ENCODE data around the gene AP1G2. TPM values are rescaled to one million over a fixed set of nuclear protein-coding genes. Genes with fewer than 3 reads are reported as not detected.
"Not testable (repeated sequence)": the region's sequence is repeated elsewhere in the genome, so short reads cannot be mapped to it uniquely, and the experiment has no call there.

The AP1G2 gene
- total RNA-seq, 2 experiments from 2014 or later: 162 to 166 TPM

- Mint-ChIP-seq H3K36me3 (ENCODE audit: low read depth) (no peaks in the 10 kb centered on the region), H3K27ac (no peak overlapping the region), H3K27me3 (no peaks in the 10 kb centered on the region), H3K9me3 (ENCODE audit: low read depth) (no peaks in the 10 kb centered on the region), H3K4me3 (no peak overlapping the region), H3K4me1 (no peaks in the 10 kb centered on the region)
- POLR2A ChIA-PET: no interaction called here
- intact Hi-C loops (cut with DNase I, micrococcal nuclease): no loop called here
- CTCF ChIA-PET: interaction anchor here (0.5 to 1.1 kb wide), 2 partner anchors 17 to 203 kb away, joined by 3 to 4 read pairs; no protein-coding TSS in a partner anchor
- no peak for ATAC-seq
- no peak for DNase-seq
Measured at GRCh38 chr14:23544511-23545447, 22.8 kb downstream of the AP1G2 start.

DNA sequence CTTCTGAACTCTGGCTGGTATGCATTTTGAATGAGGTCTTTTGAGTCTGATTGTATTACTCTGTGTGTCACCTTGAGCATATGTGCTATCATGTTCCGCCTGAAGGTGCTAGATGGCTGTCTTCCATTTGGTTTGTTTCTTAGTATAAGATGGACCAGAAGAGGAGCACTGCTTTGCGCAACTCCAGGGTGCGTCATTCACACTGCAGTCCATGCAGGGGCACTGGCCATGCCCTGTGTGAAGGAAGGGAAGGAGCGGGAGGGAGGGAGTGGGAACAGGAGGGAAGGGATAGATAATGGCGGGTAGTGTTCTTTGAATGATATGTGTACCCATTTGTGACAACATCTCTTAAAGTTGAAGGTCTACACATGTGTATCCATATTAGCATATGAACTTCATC, 24.2 kb downstream of the AP1G2 start:
- ChIA-PET POLR2A (no interaction called here), CTCF (interaction anchor here (0.8 to 1.3 kb wide), 4 partner anchors 17 to 49 kb away, joined by 3 to 4 read pairs (median 4); partner anchors contain the start of gene AP1G2)
- intact Hi-C loops (cut with DNase I, micrococcal nuclease): no loop called here
- H3K36me3 Mint-ChIP-seq (ENCODE audit: low read depth): no peaks in the 10 kb centered on the region
- H3K27me3 Mint-ChIP-seq: no peaks in the 10 kb centered on the region
- no peaks in the 10 kb centered on the region for H3K9me3 Mint-ChIP-seq (ENCODE audit: low read depth)
- no peak overlapping the region for H3K4me3 Mint-ChIP-seq
- no peak for DNase-seq
- H3K27ac Mint-ChIP-seq: no peak overlapping the region
- H3K4me1 Mint-ChIP-seq: no peaks in the 10 kb centered on the region
- ATAC-seq: no peak

DNA sequence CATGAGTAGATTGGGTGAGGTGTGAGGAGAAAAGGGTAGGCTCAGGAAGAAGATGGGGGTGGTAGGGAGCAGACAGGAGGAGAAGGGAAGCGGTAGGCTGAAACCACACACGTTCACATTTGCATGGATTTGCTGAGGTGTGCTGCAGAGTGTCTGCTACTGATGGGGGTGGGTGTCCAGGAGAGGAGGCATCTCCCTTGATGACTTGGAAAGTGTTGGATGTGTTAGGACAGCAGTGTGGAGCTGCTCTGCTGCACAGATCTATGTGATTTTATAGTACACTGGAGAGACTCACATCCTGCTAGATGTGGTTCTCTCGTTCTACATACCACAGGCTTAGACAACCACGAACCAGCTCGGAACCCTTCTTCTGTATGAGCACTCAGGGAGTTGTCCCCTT, 25.3 kb downstream of the AP1G2 start:
- CTCF ChIA-PET: interaction anchor here (1.0 to 3.8 kb wide), 7 partner anchors 10 to 64 kb away, joined by 3 to 25 read pairs (median 5); partner anchors contain the start of genes AP1G2 and ZFHX2
- ATAC-seq: no peak
- Mint-ChIP-seq H3K4me3 (no peak overlapping the region), H3K27ac (no peak overlapping the region), H3K36me3 (ENCODE audit: low read depth) (no peaks in the 10 kb centered on the region), H3K4me1 (no peaks in the 10 kb centered on the region), H3K9me3 (ENCODE audit: low read depth) (no peaks in the 10 kb centered on the region), H3K27me3 (no peaks in the 10 kb centered on the region)
- POLR2A ChIA-PET: interaction anchor here (0.6 to 0.7 kb wide), 2 partner anchors 59 to 555 kb away, joined by 3 to 8 read pairs; no protein-coding TSS in a partner anchor
- intact Hi-C loops (cut with DNase I, micrococcal nuclease): no loop called here
- DNase-seq: no peak

GRCh38 chr14:23540141-23540469, 27.5 kb downstream of the AP1G2 start:
- CTCF ChIA-PET: interaction anchor here (1.0 to 3.8 kb wide), 10 partner anchors 9 to 66 kb away, joined by 3 to 25 read pairs (median 4); no protein-coding TSS in a partner anchor
- POLR2A ChIA-PET: no interaction called here
- no peaks in the 10 kb centered on the region for H3K27me3 Mint-ChIP-seq
- H3K9me3 Mint-ChIP-seq (ENCODE audit: low read depth): no peaks in the 10 kb centered on the region
- no peak for ATAC-seq
- no peaks in the 10 kb centered on the region for H3K4me1 Mint-ChIP-seq
- no peak overlapping the region for H3K4me3 Mint-ChIP-seq
- no peak for DNase-seq
- no peak overlapping the region for H3K27ac Mint-ChIP-seq
- H3K36me3 Mint-ChIP-seq (ENCODE audit: low read depth): no peaks in the 10 kb centered on the region
- intact Hi-C loops (cut with DNase I, micrococcal nuclease): no loop called here

DNA sequence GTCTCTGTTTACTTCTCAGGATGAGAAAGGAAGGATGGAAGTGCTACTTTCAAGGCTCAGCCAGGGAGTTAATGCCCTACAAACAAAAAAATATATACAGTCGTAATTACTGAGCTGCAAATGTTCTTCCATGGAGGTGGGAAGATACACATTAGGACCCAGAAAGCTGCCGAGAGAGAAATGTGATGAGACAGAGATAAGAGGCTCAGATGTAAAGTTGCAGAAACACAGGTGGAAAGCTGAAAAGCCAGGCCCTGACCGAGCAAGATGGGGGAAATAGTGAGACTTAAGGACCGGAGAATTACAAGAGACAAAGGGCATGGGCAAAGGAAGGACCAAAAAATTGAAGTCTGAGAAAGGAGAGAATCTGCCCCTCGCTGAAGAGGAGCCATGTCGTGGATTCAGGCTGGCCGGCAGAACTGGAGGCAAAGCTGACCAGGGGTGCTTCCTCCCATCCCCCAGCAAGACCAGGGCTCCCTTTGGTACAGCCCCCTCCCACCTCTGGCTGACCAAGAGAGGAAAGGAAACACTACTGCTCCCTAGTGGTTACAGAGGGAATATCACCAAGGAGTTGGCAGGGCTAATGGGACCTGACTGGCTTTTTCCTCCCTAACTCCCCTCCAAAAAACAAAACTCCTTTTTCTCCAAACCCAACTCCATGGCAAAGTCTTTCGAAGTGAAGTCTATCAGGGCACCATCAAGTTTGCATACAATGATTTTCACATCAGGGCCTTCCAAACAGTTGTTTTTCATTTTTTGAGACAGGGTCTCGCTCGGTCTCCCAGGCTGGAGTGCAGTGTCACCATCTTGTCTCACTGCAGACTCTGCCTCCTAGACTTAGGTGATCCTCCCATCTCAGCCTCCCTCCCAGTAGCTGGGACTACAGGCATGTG, 28.1 kb downstream of the AP1G2 start:
- ATAC-seq (peak; percentile 81), DNase-seq (peak; percentile 35)
- no peaks in the 10 kb centered on the region for H3K9me3 Mint-ChIP-seq (ENCODE audit: low read depth)
- CTCF ChIA-PET: interaction anchor here (0.6 to 3.8 kb wide), 20 partner anchors 9 to 622 kb away, joined by 3 to 25 read pairs (median 4); partner anchors contain the start of genes IRF9 and ZFHX2
- no peaks in the 10 kb centered on the region for H3K27me3 Mint-ChIP-seq
- POLR2A ChIA-PET: no interaction called here
- H3K27ac Mint-ChIP-seq: no peak overlapping the region
- no peaks in the 10 kb centered on the region for H3K4me1 Mint-ChIP-seq
- no peak overlapping the region for H3K4me3 Mint-ChIP-seq
- H3K36me3 Mint-ChIP-seq (ENCODE audit: low read depth): no peaks in the 10 kb centered on the region
- intact Hi-C loops (cut with DNase I, micrococcal nuclease): loop anchor here (1.0 to 2.0 kb wide), 2 partner anchors 61 kb away; no protein-coding TSS in a partner anchor

DNA sequence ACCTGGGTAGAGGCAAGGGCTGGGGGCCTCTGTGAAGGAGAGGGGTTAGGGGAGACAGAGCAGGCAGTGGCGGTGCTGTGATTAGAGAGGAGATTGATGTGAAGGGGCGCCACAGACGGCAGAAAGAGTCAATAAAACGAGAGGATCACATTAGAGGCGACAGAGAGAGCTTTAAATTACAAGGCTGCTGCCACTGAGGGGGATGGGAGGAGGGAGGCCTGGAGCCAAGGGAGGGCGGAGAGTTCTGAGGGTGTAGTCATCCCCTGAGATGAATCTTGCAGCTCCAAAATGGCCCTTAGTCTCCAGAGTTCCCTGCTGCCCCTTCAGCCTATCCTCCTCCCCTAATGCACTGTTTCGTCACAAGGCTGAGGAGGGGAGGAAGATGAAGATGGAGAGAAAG, 28.8 kb downstream of the AP1G2 start:
- ChIA-PET CTCF (interaction anchor here (0.7 to 3.8 kb wide), 16 partner anchors 8 to 623 kb away, joined by 3 to 25 read pairs (median 4); partner anchors contain the start of gene IRF9), POLR2A (no interaction called here)
- DNase-seq: no peak
- no peak for ATAC-seq
- Mint-ChIP-seq H3K4me1 (no peaks in the 10 kb centered on the region), H3K4me3 (no peak overlapping the region), H3K27me3 (no peaks in the 10 kb centered on the region), H3K9me3 (ENCODE audit: low read depth) (no peaks in the 10 kb centered on the region), H3K27ac (no peak overlapping the region), H3K36me3 (ENCODE audit: low read depth) (no peaks in the 10 kb centered on the region)
- intact Hi-C loops (cut with DNase I, micrococcal nuclease): loop anchor here (1.0 to 2.0 kb wide), 2 partner anchors 60 kb away; no protein-coding TSS in a partner anchor

DNA sequence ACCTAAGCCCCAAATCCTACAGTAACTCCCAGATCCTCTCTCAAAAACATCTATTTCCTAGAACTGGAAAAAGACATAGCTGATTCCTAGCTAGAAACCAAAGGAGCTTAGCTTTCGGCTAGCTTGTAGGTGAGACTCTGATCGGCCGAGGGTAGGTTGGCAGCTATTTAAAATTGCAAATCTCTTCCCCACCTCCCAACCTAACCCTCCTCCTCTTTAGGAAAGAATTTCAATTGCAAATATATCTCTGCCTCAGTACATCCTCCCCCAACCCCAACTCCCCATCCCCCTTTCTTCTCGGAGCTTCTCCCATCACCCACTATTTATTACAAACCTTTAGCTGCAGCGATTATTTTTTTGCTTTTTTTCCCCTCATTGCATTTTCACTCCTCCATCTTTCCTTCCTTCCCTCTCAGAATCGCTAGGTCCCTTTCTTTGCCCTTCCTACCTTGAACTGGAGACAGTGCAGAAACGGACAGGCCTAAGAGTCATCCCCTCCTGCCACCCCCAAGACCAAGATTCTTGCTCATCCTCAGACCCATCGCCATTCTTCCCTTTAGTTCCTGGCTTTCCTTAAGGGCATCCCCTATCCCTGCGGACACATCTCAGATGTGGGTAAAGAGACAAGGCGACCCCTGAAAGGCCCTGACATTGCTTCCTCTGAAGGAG, 29.4 kb downstream of the AP1G2 start:
- ATAC-seq (no peak), DNase-seq (no peak)
- CTCF ChIA-PET: interaction anchor here (0.7 to 2.7 kb wide), 13 partner anchors 8 to 438 kb away, joined by 3 to 20 read pairs (median 4); no protein-coding TSS in a partner anchor
- Mint-ChIP-seq H3K27me3 (no peaks in the 10 kb centered on the region), H3K4me3 (no peak overlapping the region), H3K9me3 (ENCODE audit: low read depth) (no peaks in the 10 kb centered on the region), H3K36me3 (ENCODE audit: low read depth) (no peaks in the 10 kb centered on the region), H3K4me1 (no peaks in the 10 kb centered on the region), H3K27ac (no peak overlapping the region)
- intact Hi-C loops (cut with DNase I, micrococcal nuclease): loop anchor here in 1 of 2 experiments (2.0 kb wide), 1 partner anchor 59 kb away; no protein-coding TSS in a partner anchor
- POLR2A ChIA-PET: no interaction called here

GRCh38 chr14:23537351-23538049, 30.1 kb downstream of the AP1G2 start:
- POLR2A ChIA-PET: no interaction called here
- H3K4me3 Mint-ChIP-seq: no peak overlapping the region
- CTCF ChIA-PET: interaction anchor here (0.6 to 1.4 kb wide), 7 partner anchors 12 to 437 kb away, joined by 3 to 8 read pairs (median 3); no protein-coding TSS in a partner anchor
- no peaks in the 10 kb centered on the region for H3K4me1 Mint-ChIP-seq
- intact Hi-C loops (cut with DNase I, micrococcal nuclease): loop anchor here in 1 of 2 experiments (2.0 kb wide), 1 partner anchor 59 kb away; no protein-coding TSS in a partner anchor
- DNase-seq: no peak
- H3K27me3 Mint-ChIP-seq: no peaks in the 10 kb centered on the region
- ATAC-seq: no peak
- no peak overlapping the region for H3K27ac Mint-ChIP-seq
- H3K36me3 Mint-ChIP-seq (ENCODE audit: low read depth): no peaks in the 10 kb centered on the region
- H3K9me3 Mint-ChIP-seq (ENCODE audit: low read depth): no peaks in the 10 kb centered on the region

DNA sequence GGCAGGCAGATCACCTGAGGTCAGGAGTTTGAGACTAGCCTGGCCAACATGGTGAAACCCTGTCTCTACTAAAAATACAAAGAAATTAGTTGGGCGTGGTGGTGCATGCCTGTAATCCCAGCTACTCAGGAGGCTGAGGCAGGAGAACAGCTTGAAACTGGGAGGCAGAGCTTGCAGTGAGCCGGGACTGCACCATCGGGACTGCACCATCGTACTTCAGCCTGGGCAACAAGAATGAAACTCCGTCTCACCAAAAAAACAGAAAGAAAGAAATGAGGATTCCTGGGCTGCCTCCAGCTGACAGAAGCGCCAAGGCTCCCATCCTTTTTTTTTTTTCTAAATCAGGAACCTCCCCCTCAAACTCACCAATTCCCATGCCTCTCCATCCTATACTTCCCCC, 30.7 kb downstream of the AP1G2 start:
- intact Hi-C loops (cut with DNase I, micrococcal nuclease); H3K4me3 Mint-ChIP-seq; POLR2A ChIA-PET; H3K27ac Mint-ChIP-seq; H3K27me3 Mint-ChIP-seq; ATAC-seq; H3K9me3 Mint-ChIP-seq (ENCODE audit: low read depth); H3K36me3 Mint-ChIP-seq (ENCODE audit: low read depth); DNase-seq; H3K4me1 Mint-ChIP-seq: not testable (repeated sequence)
- CTCF ChIA-PET: interaction anchor here (0.6 to 1.4 kb wide), 2 partner anchors 32 to 57 kb away, joined by 3 to 4 read pairs; no protein-coding TSS in a partner anchor

- Mint-ChIP-seq H3K36me3 (ENCODE audit: low read depth) (no peaks in the 10 kb centered on the region), H3K27me3 (no peaks in the 10 kb centered on the region), H3K4me1 (no peaks in the 10 kb centered on the region), H3K9me3 (ENCODE audit: low read depth) (no peaks in the 10 kb centered on the region), H3K27ac (no peak overlapping the region), H3K4me3 (no peak overlapping the region)
- ATAC-seq (no peak), DNase-seq (no peak)
- ChIA-PET CTCF (no interaction called here), POLR2A (no interaction called here)
- intact Hi-C loops (cut with DNase I, micrococcal nuclease): no loop called here
Measured at GRCh38 chr14:23536494-23536893, 31.1 kb downstream of the AP1G2 start.
